Activated naive CD8-positive, alpha-beta T cell (primary cell): Measurements from ENCODE around the gene IPPK.

Experiments used
- H3K27ac Mint-ChIP-seq: one replicate; pipeline ENCODE4 v1.8.0; 2021; ENCODE audit warnings: mixed read lengths
- H3K27me3 Mint-ChIP-seq: one replicate; pipeline ENCODE4 v1.8.0; 2021; ENCODE audit warnings: mixed read lengths
- H3K36me3 Mint-ChIP-seq: one replicate; pipeline ENCODE4 v1.8.0; 2021; ENCODE audit warnings: mixed read lengths
- H3K4me1 Mint-ChIP-seq: one replicate; pipeline ENCODE4 v1.8.0; 2021; ENCODE audit warnings: low read depth, mixed read lengths
- H3K4me3 Mint-ChIP-seq: one replicate; pipeline ENCODE4 v1.8.0; 2021; ENCODE audit warnings: mild to moderate bottlenecking, mixed read lengths
- H3K9me3 Mint-ChIP-seq: one replicate; pipeline ENCODE4 v1.8.0; 2021; ENCODE audit warnings: low read depth, mixed read lengths

Gene IPPK

DNA sequence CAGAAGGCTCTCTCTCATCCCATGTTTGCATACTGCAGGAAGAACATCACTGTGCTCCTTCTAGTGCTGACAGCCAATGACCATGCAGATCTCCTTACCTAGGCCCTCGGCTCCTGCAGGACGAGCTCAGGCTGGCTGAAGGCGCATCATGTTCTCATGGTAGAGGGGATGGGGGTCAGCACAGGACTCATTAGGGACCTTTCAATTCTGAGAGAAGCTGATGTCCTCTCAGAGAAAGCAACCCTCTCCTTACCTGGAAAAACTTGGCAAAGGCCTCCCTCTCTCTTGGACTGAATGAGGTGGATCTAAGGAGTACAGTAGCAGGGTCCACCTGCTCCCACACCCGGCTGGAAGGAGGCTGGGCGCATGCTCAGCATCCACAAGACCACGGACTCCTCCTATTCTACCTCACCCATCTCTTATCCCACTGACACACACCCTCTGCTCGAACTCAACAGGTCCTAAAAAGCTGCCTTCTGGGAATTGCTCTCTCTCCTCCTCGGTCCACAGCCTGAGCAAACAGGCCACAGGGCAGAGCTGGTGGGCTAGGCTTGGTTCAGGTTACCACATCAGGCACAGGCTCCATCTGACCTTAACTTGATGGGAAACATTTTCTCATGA is 2.9 kb downstream of the IPPK start:
- no peaks in the 10 kb centered on the region for H3K27me3 Mint-ChIP-seq
- H3K4me1 Mint-ChIP-seq, result peaks cover 49% of the 10 kb centered on the region
- H3K36me3 Mint-ChIP-seq, result no peaks in the 10 kb centered on the region
- H3K27ac Mint-ChIP-seq, result no peak overlapping the region
- no peaks in the 10 kb centered on the region for H3K9me3 Mint-ChIP-seq
- no peak overlapping the region for H3K4me3 Mint-ChIP-seq

DNA sequence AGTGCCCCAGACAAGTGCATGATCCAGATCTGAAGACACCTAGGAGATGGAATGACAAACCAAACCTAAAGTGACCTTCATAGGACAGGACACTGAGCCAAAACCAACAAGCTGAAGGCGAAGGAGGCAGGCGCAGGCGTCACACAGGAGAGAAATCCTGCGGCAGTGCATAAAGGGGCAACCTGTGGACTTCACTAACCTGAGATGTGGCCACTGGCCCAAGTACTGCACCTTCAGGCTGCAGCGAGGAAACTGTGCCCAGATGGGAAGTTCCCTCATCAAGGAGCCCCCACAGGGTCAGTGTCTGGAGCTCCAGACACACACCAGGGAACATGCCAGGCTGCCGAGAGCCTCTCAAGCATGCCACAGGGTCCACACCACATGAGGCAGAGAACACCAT is 3.7 kb downstream of the IPPK start:
- H3K4me1 Mint-ChIP-seq, result peaks cover 52% of the 10 kb centered on the region
- H3K36me3 Mint-ChIP-seq, result no peaks in the 10 kb centered on the region
- H3K27ac Mint-ChIP-seq, result peak overlapping the region; percentile 55
- no peaks in the 10 kb centered on the region for H3K27me3 Mint-ChIP-seq
- H3K9me3 Mint-ChIP-seq, result no peaks in the 10 kb centered on the region
- H3K4me3 Mint-ChIP-seq, result peak overlapping the region; percentile 33

DNA sequence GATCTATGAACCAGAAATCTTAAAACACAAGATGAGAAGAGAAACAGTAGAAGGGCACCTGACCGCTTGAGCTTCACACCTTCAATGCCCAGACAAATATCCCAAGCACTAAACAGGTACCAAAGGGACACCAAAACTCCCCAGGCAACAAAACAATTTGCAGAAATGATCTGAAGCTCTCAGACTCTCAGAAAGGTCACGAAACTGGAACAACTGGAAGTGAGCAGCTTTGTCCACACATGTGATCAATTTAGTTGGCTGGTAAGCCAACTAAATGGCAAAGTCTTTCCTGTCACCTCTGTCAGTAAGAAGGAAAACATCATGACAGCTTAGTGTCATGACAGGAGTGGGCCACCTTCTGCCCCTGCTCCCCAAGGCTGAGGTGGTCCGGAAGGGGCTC is 4.1 kb downstream of the IPPK start:
- H3K36me3 Mint-ChIP-seq, result no peaks in the 10 kb centered on the region
- no peaks in the 10 kb centered on the region for H3K9me3 Mint-ChIP-seq
- H3K27me3 Mint-ChIP-seq, result no peaks in the 10 kb centered on the region
- peaks cover 52% of the 10 kb centered on the region for H3K4me1 Mint-ChIP-seq
- H3K4me3 Mint-ChIP-seq, result peak overlapping the region; percentile 33
- H3K27ac Mint-ChIP-seq, result peak overlapping the region; percentile 55

DNA sequence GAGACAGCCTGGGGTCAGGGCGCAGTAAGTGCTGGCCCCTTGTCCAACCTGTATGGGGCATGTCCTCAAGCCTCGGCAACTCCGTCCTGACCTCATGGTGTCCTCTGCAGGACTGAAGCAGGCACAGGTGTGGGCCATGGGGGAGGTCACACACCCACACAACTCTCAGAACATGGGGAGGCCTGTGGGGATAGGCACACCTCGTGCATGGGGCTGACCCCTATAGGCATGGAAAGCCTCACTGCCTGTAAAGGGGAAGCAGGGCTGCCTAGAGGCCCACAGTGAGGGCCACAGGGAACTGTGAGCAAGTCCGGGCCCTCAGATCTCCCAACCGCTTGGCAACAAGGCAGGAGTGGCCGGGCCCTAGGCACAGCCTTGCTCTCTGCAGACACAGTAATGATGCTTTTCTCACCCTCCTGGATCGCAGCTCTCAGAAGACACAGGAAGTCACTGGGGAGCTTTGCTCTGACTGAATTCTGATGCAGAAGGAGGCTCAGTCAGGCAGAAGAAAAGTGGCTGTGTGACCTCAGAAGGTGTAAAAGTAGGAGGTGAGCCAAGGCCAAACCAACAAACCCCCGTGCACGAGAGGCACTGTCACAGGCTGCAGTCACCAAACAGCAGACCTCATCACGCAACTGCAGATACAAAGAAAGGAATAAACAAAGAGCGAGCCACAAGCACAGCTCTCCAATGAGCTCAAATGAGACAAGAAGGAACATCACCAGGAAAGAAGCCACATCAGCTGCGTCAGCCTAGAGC is 5.4 kb downstream of the IPPK start:
- no peaks in the 10 kb centered on the region for H3K27me3 Mint-ChIP-seq
- peak overlapping the region; percentile 51 for H3K4me3 Mint-ChIP-seq
- H3K36me3 Mint-ChIP-seq, result no peaks in the 10 kb centered on the region
- peaks cover 55% of the 10 kb centered on the region for H3K4me1 Mint-ChIP-seq
- H3K27ac Mint-ChIP-seq, result peak overlapping the region; percentile 10
- H3K9me3 Mint-ChIP-seq, result no peaks in the 10 kb centered on the region

DNA sequence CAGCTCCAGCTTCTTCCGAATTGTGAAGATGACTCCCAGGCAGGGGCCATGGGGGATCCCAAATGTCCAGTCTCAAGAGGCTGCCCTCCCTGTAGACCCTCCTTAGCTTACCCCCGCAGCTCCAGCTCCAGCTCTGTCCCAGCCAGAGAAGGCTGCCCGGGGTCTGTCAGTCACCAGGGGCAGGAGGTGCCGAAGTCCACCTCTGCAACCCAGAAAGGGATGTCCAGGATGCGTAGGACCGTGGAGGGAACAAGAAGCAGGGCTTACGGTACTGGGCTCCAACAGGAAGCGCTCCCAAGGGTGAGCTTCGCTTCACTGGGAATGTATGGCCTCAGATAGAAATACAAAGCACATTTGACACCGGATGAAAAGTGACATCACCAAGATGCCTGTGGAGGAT is 6.0 kb downstream of the IPPK start:
- Mint-ChIP-seq H3K27me3 (no peaks in the 10 kb centered on the region), H3K36me3 (no peaks in the 10 kb centered on the region), H3K4me3 (no peak overlapping the region), H3K4me1 (peaks cover 52% of the 10 kb centered on the region), H3K27ac (no peak overlapping the region), H3K9me3 (no peaks in the 10 kb centered on the region)

DNA sequence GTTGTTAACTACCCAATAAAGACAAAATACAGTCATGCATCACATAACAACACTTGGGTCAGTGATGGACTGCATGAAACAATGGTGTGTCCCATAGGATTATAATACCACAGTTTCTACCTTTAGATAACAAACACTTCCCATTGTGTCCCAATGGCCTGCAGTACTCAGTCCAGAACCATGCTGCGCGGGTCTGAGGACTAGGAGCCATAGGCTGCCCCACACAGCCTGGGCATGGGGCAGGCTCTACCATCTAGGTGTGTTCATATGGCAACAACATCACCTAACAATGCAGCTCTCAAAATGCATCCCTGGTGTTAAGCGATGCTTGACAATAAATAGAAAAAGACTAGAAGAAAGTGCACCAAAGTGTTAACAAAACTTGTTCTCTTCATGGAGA is 6.8 kb downstream of the IPPK start:
- peaks cover 1% of the 10 kb centered on the region for H3K36me3 Mint-ChIP-seq
- H3K27me3 Mint-ChIP-seq, result no peaks in the 10 kb centered on the region
- no peak overlapping the region for H3K4me3 Mint-ChIP-seq
- H3K9me3 Mint-ChIP-seq, result no peaks in the 10 kb centered on the region
- H3K4me1 Mint-ChIP-seq, result peaks cover 44% of the 10 kb centered on the region
- H3K27ac Mint-ChIP-seq, result peak overlapping the region; percentile 28

DNA sequence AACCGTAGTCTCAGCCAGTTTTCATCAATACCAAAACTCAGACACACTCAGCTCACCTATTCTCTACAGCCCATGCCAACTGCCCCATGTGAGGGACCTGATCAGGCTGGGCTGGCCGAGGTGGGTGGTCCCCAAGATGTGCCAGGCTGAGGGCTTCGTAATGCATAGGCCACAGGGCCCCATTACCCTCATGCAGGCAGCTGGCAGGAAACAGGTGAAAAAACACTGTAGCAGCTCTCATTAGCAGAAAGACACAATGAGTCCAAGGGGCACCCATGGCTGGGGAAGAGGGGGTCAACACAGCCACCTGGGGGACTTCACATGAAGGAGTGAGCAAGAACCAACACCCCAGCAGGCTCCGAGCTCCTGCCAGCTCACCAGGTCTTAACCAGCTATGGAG is 8.2 kb downstream of the IPPK start:
- Mint-ChIP-seq H3K27me3 (no peaks in the 10 kb centered on the region), H3K9me3 (no peaks in the 10 kb centered on the region), H3K36me3 (peaks cover 2% of the 10 kb centered on the region), H3K4me1 (peaks cover 38% of the 10 kb centered on the region), H3K4me3 (no peak overlapping the region), H3K27ac (no peak overlapping the region)

DNA sequence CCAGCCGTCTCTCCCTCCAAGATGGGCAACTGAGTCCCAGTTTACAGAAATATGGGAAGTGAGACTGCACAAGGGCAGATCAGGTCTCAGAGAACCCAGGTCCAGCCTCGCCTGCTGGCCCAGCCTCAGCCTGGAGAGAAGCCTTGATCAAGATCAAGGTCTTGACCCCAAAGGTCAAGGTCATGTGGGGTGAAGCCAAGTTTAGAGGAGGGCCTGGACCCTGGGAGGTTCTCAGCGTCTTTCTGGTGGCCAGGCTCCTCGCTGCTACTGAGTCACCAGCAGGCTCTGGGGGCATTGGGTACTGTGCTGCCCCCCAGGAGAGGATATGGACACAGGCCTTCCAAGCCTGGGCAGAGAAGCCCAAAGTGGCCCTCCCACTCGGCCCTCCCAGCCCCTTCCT is 8.8 kb downstream of the IPPK start:
- peaks cover 36% of the 10 kb centered on the region for H3K4me1 Mint-ChIP-seq
- H3K27me3 Mint-ChIP-seq, result no peaks in the 10 kb centered on the region
- H3K27ac Mint-ChIP-seq, result no peak overlapping the region
- no peak overlapping the region for H3K4me3 Mint-ChIP-seq
- H3K9me3 Mint-ChIP-seq, result no peaks in the 10 kb centered on the region
- H3K36me3 Mint-ChIP-seq, result peaks cover 2% of the 10 kb centered on the region

DNA sequence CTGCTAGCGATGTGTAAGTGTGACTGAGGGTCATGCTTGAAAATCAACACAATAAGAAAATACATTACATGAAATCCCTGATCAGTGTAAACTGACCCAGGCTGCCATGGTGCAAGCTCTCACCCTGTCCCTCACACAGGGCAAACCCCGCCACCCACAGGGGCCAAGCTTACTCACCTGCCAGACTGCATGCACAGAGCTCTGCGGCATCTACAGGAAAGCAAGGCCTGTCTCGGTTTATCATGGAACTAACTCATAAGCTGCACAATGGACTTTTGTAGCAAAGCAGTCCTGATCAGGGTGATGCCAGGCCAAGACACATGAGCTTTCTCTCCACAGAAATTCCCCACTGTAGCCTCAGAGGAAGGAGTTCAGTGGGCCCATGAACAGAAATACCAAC is 9.7 kb downstream of the IPPK start:
- Mint-ChIP-seq H3K4me3 (no peak overlapping the region), H3K9me3 (no peaks in the 10 kb centered on the region), H3K4me1 (peaks cover 29% of the 10 kb centered on the region), H3K36me3 (peaks cover 2% of the 10 kb centered on the region), H3K27me3 (no peaks in the 10 kb centered on the region), H3K27ac (no peak overlapping the region)

DNA sequence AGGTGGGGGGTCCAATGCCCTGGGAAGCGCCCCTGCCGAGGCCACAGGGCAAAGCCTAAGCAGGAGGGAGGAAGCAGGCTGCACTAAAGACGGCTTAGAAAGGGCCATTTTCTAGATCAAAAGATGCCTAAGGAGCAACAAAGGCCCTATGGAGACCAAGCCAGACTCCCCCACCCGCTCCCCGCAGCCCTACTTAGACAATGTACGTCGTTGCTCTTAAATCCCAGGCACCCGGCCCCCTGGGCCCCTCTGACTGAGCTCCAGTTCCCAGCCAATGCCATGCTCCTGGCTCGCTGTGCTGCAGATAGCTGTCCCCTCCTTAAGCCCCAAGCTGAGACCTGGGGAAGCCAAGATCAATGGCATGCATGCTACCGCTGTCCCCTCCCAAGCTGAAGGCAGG is 10.3 kb downstream of the IPPK start:
- H3K27me3 Mint-ChIP-seq, result no peaks in the 10 kb centered on the region
- H3K4me3 Mint-ChIP-seq, result no peak overlapping the region
- H3K9me3 Mint-ChIP-seq, result no peaks in the 10 kb centered on the region
- peaks cover 2% of the 10 kb centered on the region for H3K36me3 Mint-ChIP-seq
- H3K27ac Mint-ChIP-seq, result no peak overlapping the region
- H3K4me1 Mint-ChIP-seq, result peaks cover 23% of the 10 kb centered on the region

DNA sequence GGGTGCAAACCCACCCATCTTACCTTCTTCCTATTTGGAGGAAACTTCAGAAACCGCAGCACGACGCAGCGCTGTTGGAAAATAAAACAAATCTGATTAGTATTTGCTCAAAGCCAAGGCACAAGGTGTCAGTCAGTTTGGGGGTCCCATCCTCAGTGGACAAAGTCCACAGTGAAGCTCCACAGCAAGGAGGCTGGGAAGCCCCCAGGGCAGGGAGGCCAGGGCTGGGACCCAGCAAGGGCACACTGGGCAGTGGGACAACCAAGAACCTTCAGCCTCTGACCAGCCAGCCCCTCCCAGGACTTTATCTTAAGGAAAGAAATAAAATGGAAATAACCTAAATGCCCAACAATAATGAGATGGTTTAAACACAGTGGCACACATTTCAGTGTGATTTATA is 11.3 kb downstream of the IPPK start:
- peaks cover 18% of the 10 kb centered on the region for H3K4me1 Mint-ChIP-seq
- H3K4me3 Mint-ChIP-seq, result no peak overlapping the region
- no peaks in the 10 kb centered on the region for H3K9me3 Mint-ChIP-seq
- no peaks in the 10 kb centered on the region for H3K27me3 Mint-ChIP-seq
- no peak overlapping the region for H3K27ac Mint-ChIP-seq
- H3K36me3 Mint-ChIP-seq, result peaks cover 2% of the 10 kb centered on the region

DNA sequence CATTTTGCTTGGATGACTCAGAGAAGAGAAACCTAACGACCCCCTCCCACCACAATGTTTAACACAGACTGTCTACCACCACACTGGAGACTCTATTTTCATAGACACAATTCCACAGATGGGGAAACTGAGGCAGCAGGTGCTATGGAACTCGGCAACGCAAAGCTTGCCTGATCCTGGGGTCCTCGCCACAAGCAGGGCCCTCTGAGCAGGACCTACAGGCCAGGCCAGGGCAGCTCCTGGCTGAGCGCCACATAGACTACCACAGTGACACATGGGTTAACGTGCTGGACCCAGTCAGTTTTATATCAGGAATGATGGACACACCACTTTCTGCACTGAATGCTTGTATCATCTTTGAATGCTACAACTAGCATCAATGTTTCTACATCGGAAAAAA is 11.8 kb downstream of the IPPK start:
- H3K27me3 Mint-ChIP-seq, result no peaks in the 10 kb centered on the region
- no peak overlapping the region for H3K4me3 Mint-ChIP-seq
- no peaks in the 10 kb centered on the region for H3K9me3 Mint-ChIP-seq
- peaks cover 2% of the 10 kb centered on the region for H3K36me3 Mint-ChIP-seq
- peaks cover 15% of the 10 kb centered on the region for H3K4me1 Mint-ChIP-seq
- no peak overlapping the region for H3K27ac Mint-ChIP-seq

DNA sequence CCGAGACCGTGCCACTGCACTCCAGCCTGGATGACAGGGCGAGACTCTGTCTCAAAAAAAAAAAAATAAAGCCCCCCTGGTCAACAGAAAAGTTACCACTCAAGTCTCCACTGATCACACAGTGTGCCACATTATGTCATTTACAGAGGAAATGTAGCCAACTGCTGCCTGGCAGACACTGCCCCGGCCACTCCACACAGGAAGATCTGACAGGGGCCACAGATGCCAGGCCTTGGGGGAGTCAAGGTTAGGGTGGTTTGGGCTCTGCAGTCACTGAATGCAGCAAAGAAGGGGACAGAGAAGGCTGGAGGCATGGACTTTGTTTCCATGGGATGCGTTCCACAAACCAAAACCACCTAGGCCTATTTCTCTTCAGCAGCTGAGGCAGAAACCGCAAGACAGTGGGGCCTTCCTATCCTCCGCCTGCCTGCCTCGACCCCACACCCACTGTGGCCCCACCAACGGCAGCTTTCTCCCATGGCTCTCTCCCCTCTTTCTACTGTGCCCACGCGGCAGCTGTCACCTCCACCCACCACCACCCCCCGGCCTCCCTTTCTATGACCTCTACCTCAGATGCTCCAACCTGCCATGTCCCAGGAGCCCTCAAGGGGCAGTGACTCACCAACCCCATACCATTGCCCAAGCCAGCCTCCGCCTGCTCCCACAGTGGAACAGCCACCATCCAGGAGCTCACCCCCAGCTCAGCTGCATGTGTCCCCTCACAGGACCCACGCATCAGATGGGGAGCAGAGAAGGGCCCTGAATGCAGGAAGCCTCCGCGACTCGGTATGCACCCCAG is 12.4 kb downstream of the IPPK start:
- no peak overlapping the region for H3K27ac Mint-ChIP-seq
- H3K4me1 Mint-ChIP-seq, result peaks cover 10% of the 10 kb centered on the region
- H3K9me3 Mint-ChIP-seq, result no peaks in the 10 kb centered on the region
- H3K4me3 Mint-ChIP-seq, result no peak overlapping the region
- H3K27me3 Mint-ChIP-seq, result no peaks in the 10 kb centered on the region
- H3K36me3 Mint-ChIP-seq, result peaks cover 2% of the 10 kb centered on the region

DNA sequence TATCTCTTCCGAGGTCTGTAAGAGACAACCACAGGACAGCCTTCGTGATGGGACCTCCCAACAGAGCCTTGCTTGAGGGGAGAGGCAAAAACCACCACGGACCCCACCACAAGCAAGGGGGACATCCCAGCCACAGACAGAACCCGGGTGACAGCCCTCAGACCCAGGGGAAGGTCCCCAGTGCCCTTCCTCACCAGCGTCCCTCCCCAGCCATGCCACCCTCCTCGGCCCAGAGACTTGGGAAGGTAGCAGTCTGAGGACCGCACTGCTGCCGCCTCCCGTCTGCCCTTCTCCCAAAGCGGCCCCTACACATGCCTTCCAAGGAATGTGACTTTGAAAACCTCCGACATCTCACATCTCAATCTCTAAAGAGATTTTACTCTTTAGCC is 13.4 kb downstream of the IPPK start:
- H3K4me1 Mint-ChIP-seq, result peaks cover 7% of the 10 kb centered on the region
- no peaks in the 10 kb centered on the region for H3K27me3 Mint-ChIP-seq
- H3K36me3 Mint-ChIP-seq, result peaks cover 2% of the 10 kb centered on the region

DNA sequence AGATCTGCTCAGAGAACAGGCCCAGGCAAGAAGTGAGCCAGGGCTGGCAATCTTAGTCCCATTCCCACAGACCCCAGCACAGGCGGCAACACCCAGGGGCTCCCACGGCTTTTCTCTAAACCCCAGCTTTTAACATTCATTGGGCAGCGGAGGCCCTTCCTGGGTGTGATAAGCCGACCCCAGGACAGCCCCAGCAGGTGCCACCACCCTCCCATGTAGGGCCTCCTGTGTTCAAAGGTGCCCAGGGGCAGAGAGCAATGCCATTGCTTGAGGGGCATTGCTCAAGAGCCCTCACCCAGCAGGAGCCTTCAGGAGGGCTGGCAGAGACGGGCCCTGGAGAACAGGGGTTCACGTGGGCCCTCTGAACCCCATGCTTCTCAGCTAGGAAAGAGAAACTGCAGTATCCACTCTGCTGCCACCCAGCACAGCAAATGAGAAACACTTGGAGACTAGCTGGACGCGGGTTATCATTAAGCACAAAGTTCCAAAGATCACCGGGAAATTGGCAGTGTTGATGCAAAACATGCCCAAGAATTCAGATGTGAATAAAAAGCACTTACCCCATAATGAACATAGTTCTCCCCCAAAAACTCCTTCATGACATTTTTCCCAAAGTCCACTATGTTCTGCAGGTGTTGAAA is 13.9 kb downstream of the IPPK start:
- Mint-ChIP-seq H3K27ac (no peak overlapping the region), H3K4me3 (no peak overlapping the region), H3K9me3 (no peaks in the 10 kb centered on the region), H3K27me3 (no peaks in the 10 kb centered on the region), H3K36me3 (peaks cover 2% of the 10 kb centered on the region), H3K4me1 (peaks cover 6% of the 10 kb centered on the region)

More for the DNA sequence above, 13.4 kb downstream of the IPPK start:
- no peaks in the 10 kb centered on the region for H3K9me3 Mint-ChIP-seq
- H3K4me3 Mint-ChIP-seq, result no peak overlapping the region
- H3K27ac Mint-ChIP-seq, result no peak overlapping the region
